ENCODE data around the gene SCAI.
"Not testable (repeated sequence)": the region's sequence is repeated elsewhere in the genome, so short reads cannot be mapped to it uniquely, and the experiment has no call there.

SCAI gene

GRCh38 chr9:124960409-124960752 is 182.9 kb downstream of the SCAI start:
- H3K4me1 ChIP-seq (ENCODE audit: insufficient read depth, low read length), result no peaks in the 10 kb centered on the region
- no peaks in the 10 kb centered on the region for H3K36me3 ChIP-seq (ENCODE audit: insufficient read depth, low read length)
- H3K27ac ChIP-seq (ENCODE audit: low read depth, low read length), result no peak overlapping the region
- H3K27me3 ChIP-seq (ENCODE audit: control insufficient read depth in 1 of 2, insufficient read depth in 2 of 2, low read length in 2 of 2), result no peaks in the 10 kb centered on the region
- H3K4me3 ChIP-seq (ENCODE audit: low read depth in 1 of 2, low read length in 2 of 2), result no peak overlapping the region
- H3K9me3 ChIP-seq (ENCODE audit: low read length), result no peaks in the 10 kb centered on the region
- no peak overlapping the region for H3K9ac ChIP-seq (ENCODE audit: low read length)

- not testable (repeated sequence) for H3K27ac ChIP-seq (ENCODE audit: low read depth, low read length); H3K4me1 ChIP-seq (ENCODE audit: insufficient read depth, low read length); H3K4me3 ChIP-seq (ENCODE audit: low read depth in 1 of 2, low read length in 2 of 2); H3K9ac ChIP-seq (ENCODE audit: low read length); H3K27me3 ChIP-seq (ENCODE audit: control insufficient read depth in 1 of 2, insufficient read depth in 2 of 2, low read length in 2 of 2); H3K36me3 ChIP-seq (ENCODE audit: insufficient read depth, low read length); H3K9me3 ChIP-seq (ENCODE audit: low read length)
Measured at GRCh38 chr9:124959671-124960408, 183.5 kb downstream of the SCAI start.

- Histone ChIP-seq H3K36me3 (ENCODE audit: insufficient read depth, low read length) (no peaks in the 10 kb centered on the region), H3K4me3 (ENCODE audit: low read depth in 1 of 2, low read length in 2 of 2) (no peak overlapping the region), H3K27me3 (ENCODE audit: control insufficient read depth in 1 of 2, insufficient read depth in 2 of 2, low read length in 2 of 2) (no peaks in the 10 kb centered on the region), H3K27ac (ENCODE audit: low read depth, low read length) (no peak overlapping the region), H3K4me1 (ENCODE audit: insufficient read depth, low read length) (no peaks in the 10 kb centered on the region), H3K9me3 (ENCODE audit: low read length) (no peaks in the 10 kb centered on the region), H3K9ac (ENCODE audit: low read length) (no peak overlapping the region)
Measured at GRCh38 chr9:124954255-124954654, 189.1 kb downstream of the SCAI start.

GRCh38 chr9:124950050-124950718 is 193.1 kb downstream of the SCAI start:
- Histone ChIP-seq H3K4me3 (ENCODE audit: low read depth in 1 of 2, low read length in 2 of 2) (no peak overlapping the region), H3K4me1 (ENCODE audit: insufficient read depth, low read length) (no peaks in the 10 kb centered on the region), H3K36me3 (ENCODE audit: insufficient read depth, low read length) (no peaks in the 10 kb centered on the region), H3K9me3 (ENCODE audit: low read length) (no peaks in the 10 kb centered on the region), H3K27ac (ENCODE audit: low read depth, low read length) (no peak overlapping the region), H3K9ac (ENCODE audit: low read length) (no peak overlapping the region), H3K27me3 (ENCODE audit: control insufficient read depth in 1 of 2, insufficient read depth in 2 of 2, low read length in 2 of 2) (no peaks in the 10 kb centered on the region)

GRCh38 chr9:124949387-124949786 is 193.9 kb downstream of the SCAI start:
- Histone ChIP-seq H3K27ac (ENCODE audit: low read depth, low read length) (no peak overlapping the region), H3K9me3 (ENCODE audit: low read length) (no peaks in the 10 kb centered on the region), H3K36me3 (ENCODE audit: insufficient read depth, low read length) (no peaks in the 10 kb centered on the region), H3K4me1 (ENCODE audit: insufficient read depth, low read length) (no peaks in the 10 kb centered on the region), H3K9ac (ENCODE audit: low read length) (no peak overlapping the region), H3K27me3 (ENCODE audit: control insufficient read depth in 1 of 2, insufficient read depth in 2 of 2, low read length in 2 of 2) (no peaks in the 10 kb centered on the region), H3K4me3 (ENCODE audit: low read depth in 1 of 2, low read length in 2 of 2) (no peak overlapping the region)

- Histone ChIP-seq H3K9ac (ENCODE audit: low read length) (no peak overlapping the region), H3K4me1 (ENCODE audit: insufficient read depth, low read length) (no peaks in the 10 kb centered on the region), H3K9me3 (ENCODE audit: low read length) (no peaks in the 10 kb centered on the region), H3K27me3 (ENCODE audit: control insufficient read depth in 1 of 2, insufficient read depth in 2 of 2, low read length in 2 of 2) (no peaks in the 10 kb centered on the region), H3K27ac (ENCODE audit: low read depth, low read length) (no peak overlapping the region), H3K4me3 (ENCODE audit: low read depth in 1 of 2, low read length in 2 of 2) (no peak overlapping the region), H3K36me3 (ENCODE audit: insufficient read depth, low read length) (no peaks in the 10 kb centered on the region)
Measured at GRCh38 chr9:124947727-124948391, 195.5 kb downstream of the SCAI start.

- no peaks in the 10 kb centered on the region for H3K36me3 ChIP-seq (ENCODE audit: insufficient read depth, low read length)
Measured at GRCh38 chr9:124946167-124946566, 197.2 kb downstream of the SCAI start.

GRCh38 chr9:124941679-124942561 is 201.4 kb downstream of the SCAI start:
- H3K4me3 ChIP-seq (ENCODE audit: low read depth in 1 of 2, low read length in 2 of 2), result peak overlapping the region; percentile 84 to 87
- no peaks in the 10 kb centered on the region for H3K9me3 ChIP-seq (ENCODE audit: low read length)
- peaks cover 10% of the 10 kb centered on the region for H3K36me3 ChIP-seq (ENCODE audit: insufficient read depth, low read length)
- H3K4me1 ChIP-seq (ENCODE audit: insufficient read depth, low read length), result peaks cover 16% of the 10 kb centered on the region
- H3K27ac ChIP-seq (ENCODE audit: low read depth, low read length), result peak overlapping the region; percentile 94
- peak overlapping the region; percentile 98 for H3K9ac ChIP-seq (ENCODE audit: low read length)
- H3K27me3 ChIP-seq (ENCODE audit: control insufficient read depth in 1 of 2, insufficient read depth in 2 of 2, low read length in 2 of 2), result no peaks in the 10 kb centered on the region

More at GRCh38 chr9:124946167-124946566, 197.2 kb downstream of the SCAI start:
- Histone ChIP-seq H3K27ac (ENCODE audit: low read depth, low read length) (no peak overlapping the region), H3K4me1 (ENCODE audit: insufficient read depth, low read length) (peaks cover 7% of the 10 kb centered on the region), H3K4me3 (ENCODE audit: low read depth in 1 of 2, low read length in 2 of 2) (no peak overlapping the region), H3K27me3 (ENCODE audit: control insufficient read depth in 1 of 2, insufficient read depth in 2 of 2, low read length in 2 of 2) (no peaks in the 10 kb centered on the region), H3K9ac (ENCODE audit: low read length) (no peak overlapping the region), H3K9me3 (ENCODE audit: low read length) (no peaks in the 10 kb centered on the region)

- Histone ChIP-seq H3K4me3 (ENCODE audit: low read depth in 1 of 2, low read length in 2 of 2) (peak within 1 kb of the TSS; percentile 84 to 87), H3K9me3 (ENCODE audit: low read length) (no peaks in the 10 kb centered on the region), H3K27ac (ENCODE audit: low read depth, low read length) (peak within 1 kb of the TSS; percentile 94), H3K36me3 (ENCODE audit: insufficient read depth, low read length) (peaks cover 17% of the 10 kb centered on the region), H3K9ac (ENCODE audit: low read length) (peak within 1 kb of the TSS; percentile 98), H3K4me1 (ENCODE audit: insufficient read depth, low read length) (peaks cover 16% of the 10 kb centered on the region), H3K27me3 (ENCODE audit: control insufficient read depth in 1 of 2, insufficient read depth in 2 of 2, low read length in 2 of 2) (no peaks in the 10 kb centered on the region)
Measured at GRCh38 chr9:124940894-124941678, 202.2 kb downstream of the SCAI start, which contains the start of gene GOLGA1. TSS of gene GOLGA1 (minus strand) at chr9:124941083. CDS start at chr9:124938711, 2,372 bp downstream.

GRCh38 chr9:124940521-124940893 is 202.8 kb downstream of the SCAI start:
- Histone ChIP-seq H3K9ac (ENCODE audit: low read length) (peak overlapping the region; percentile 98), H3K27me3 (ENCODE audit: control insufficient read depth in 1 of 2, insufficient read depth in 2 of 2, low read length in 2 of 2) (no peaks in the 10 kb centered on the region), H3K27ac (ENCODE audit: low read depth, low read length) (peak overlapping the region; percentile 94), H3K9me3 (ENCODE audit: low read length) (no peaks in the 10 kb centered on the region), H3K36me3 (ENCODE audit: insufficient read depth, low read length) (peaks cover 21% of the 10 kb centered on the region), H3K4me3 (ENCODE audit: low read depth in 1 of 2, low read length in 2 of 2) (peak overlapping the region; percentile 84 to 87), H3K4me1 (ENCODE audit: insufficient read depth, low read length) (peaks cover 16% of the 10 kb centered on the region)
